ENCODE measurements around the gene SH3PXD2B. TPM values are rescaled to one million over a fixed set of nuclear protein-coding genes. Genes with fewer than 3 reads are reported as not detected.

The SH3PXD2B gene
- total and polyA plus RNA-seq, 10 of the 15 experiments (the other 5 are each of a cell fraction or from before 2014, with no cell fraction given), result 0.05 to 1.6 (median 0.57) TPM

GRCh38 chr5:172322028-172322965 lies 132.0 kb downstream of the SH3PXD2B start (continued):
- TF ChIP-seq KLF5 (IDR thresholded peaks at IDR 0.05; ENCODE audit: partially characterized antibody) (no peak), IKZF1 (conservative IDR thresholded peaks at IDR 0.05) (peak; percentile 85), FOXK2 (IDR thresholded peaks at IDR 0.05) (no peak), MTA3 (IDR thresholded peaks at IDR 0.05; ENCODE audit: borderline replicate concordance, low read length) (no peak), TBL1XR1 (IDR thresholded peaks at IDR 0.05; ENCODE audit: low read depth, low read length) (no peak), RFX5 (IDR thresholded peaks at IDR 0.05; ENCODE audit: low read depth, low read length) (no peak), NBN (IDR thresholded peaks at IDR 0.05) (peak; percentile 73; the same call in 1 of the 2 replicates), HCFC1 (IDR thresholded peaks at IDR 0.05; ENCODE audit: low read length) (no peak), IRF4 (IDR thresholded peaks at IDR 0.05; ENCODE audit: low read depth, low read length) (peak; percentile 49; the same call in 1 of the 2 replicates), PML (IDR thresholded peaks at IDR 0.05; ENCODE audit: low read length) (0 out of 2 replicates have a peak, but pooled peaks have one; percentile 30), NFYB (IDR thresholded peaks at IDR 0.05; ENCODE audit: insufficient read depth, low read depth, low read length) (no peak), ZNF687 (IDR thresholded peaks at IDR 0.05) (no peak), RB1 (IDR thresholded peaks at IDR 0.05; ENCODE audit: borderline replicate concordance) (no peak), PRDM15 (CRISPR knock-in tag; IDR thresholded peaks at IDR 0.05) (no peak), SPI1 (IDR thresholded peaks at IDR 0.05; ENCODE audit: borderline replicate concordance, insufficient read depth, low read depth, low read length) (0 out of 2 replicates have a peak, but pooled peaks have one; percentile 42), EED (IDR thresholded peaks at IDR 0.05; ENCODE audit: low read depth) (peak; percentile 95), POLR2A (IDR thresholded peaks at IDR 0.05; ENCODE audit: low read depth, low read length) (peak; percentile 46; the same call in 1 of the 2 replicates), POU2F2 (IDR thresholded peaks at IDR 0.05; ENCODE audit: borderline replicate concordance, low read depth, low read length) (no peak), TCF3 (IDR thresholded peaks at IDR 0.05; ENCODE audit: borderline replicate concordance, insufficient read depth, low read depth, low read length) (0 out of 2 replicates have a peak, but pooled peaks have one; percentile 46), SMAD1 (IDR thresholded peaks at IDR 0.05; ENCODE audit: low read depth, partially characterized antibody) (no peak)

All from GM12878 (cell line).